ENCODE results near the gene COL10A1. TPM values are rescaled to one million over a fixed set of nuclear protein-coding genes. Genes with fewer than 3 reads are reported as not detected.

COL10A1 gene
- total RNA-seq, 1 donor from 2014 or later, result not detected

DNA sequence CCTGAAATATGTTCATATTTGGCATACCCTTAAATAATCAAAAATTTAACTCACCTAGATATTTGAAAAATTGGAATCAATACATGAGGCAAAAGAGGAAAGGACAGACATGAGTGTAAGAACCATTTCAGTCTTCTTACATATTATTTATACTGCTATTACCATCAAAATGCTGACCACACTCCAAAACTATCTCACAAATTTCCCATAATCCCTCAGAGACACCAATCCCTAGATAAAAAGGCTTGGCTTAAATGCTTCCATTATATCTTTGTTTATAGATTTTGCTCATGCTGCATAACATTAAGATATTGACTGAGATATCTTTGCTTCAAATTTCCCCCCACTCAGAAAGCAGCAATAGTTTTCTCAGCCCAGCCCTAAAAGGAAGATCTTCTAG, 37.0 kb downstream of the COL10A1 start:
- H3K4me1 Mint-ChIP-seq (ENCODE audit: low read depth), result no peaks in the 10 kb centered on the region
- no peak for DNase-seq (ENCODE audit: low spot score, unreplicated experiment)
- TF ChIP-seq, protein P1, sequence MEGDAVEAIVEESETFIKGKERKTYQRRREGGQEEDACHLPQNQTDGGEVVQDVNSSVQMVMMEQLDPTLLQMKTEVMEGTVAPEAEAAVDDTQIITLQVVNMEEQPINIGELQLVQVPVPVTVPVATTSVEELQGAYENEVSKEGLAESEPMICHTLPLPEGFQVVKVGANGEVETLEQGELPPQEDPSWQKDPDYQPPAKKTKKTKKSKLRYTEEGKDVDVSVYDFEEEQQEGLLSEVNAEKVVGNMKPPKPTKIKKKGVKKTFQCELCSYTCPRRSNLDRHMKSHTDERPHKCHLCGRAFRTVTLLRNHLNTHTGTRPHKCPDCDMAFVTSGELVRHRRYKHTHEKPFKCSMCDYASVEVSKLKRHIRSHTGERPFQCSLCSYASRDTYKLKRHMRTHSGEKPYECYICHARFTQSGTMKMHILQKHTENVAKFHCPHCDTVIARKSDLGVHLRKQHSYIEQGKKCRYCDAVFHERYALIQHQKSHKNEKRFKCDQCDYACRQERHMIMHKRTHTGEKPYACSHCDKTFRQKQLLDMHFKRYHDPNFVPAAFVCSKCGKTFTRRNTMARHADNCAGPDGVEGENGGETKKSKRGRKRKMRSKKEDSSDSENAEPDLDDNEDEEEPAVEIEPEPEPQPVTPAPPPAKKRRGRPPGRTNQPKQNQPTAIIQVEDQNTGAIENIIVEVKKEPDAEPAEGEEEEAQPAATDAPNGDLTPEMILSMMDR (IDR thresholded peaks at IDR 0.05; ENCODE audit: unreplicated experiment), result no peak
- H3K9me3 Mint-ChIP-seq (ENCODE audit: low read depth), result peaks cover 2% of the 10 kb centered on the region
- no peak overlapping the region for H3K4me3 Mint-ChIP-seq (ENCODE audit: low read depth)
- no peaks in the 10 kb centered on the region for H3K36me3 Mint-ChIP-seq (ENCODE audit: insufficient read depth)
- no peak overlapping the region for H3K27ac Mint-ChIP-seq
- H3K27me3 Mint-ChIP-seq, result no peaks in the 10 kb centered on the region

DNA sequence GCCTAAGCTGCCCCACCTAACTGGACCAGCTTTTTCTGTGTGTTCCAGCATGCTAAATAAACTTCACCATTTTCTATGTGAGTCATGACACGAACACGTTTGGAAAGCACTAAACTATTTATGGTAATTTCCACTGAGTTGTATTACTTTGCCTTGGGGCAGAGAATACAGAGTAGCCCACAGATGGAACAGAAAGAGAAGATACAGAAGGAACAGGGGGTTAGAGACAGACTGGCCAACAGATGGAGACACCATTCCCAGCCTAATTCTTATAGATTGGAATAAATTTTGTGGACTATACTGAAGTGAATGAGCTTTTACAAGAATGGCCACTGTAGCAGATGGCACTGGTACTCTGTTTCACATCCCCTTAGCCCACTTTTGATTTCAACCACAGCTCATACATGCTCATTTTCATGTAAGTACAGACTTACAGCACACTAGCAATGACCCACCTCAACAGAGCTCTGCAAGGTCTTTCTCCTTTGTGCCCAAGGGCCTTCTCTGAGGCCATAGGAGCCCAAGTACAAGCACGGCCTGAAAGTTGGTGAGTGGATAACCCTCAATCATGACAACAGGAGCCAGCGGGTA, 38.4 kb downstream of the COL10A1 start:
- Mint-ChIP-seq H3K27me3 (peaks cover 4% of the 10 kb centered on the region), H3K9me3 (ENCODE audit: low read depth) (peaks cover 2% of the 10 kb centered on the region), H3K4me1 (ENCODE audit: low read depth) (peaks cover 1% of the 10 kb centered on the region), H3K27ac (no peak overlapping the region), H3K36me3 (ENCODE audit: insufficient read depth) (no peaks in the 10 kb centered on the region), H3K4me3 (ENCODE audit: low read depth) (no peak overlapping the region)
- DNase-seq (ENCODE audit: low spot score, unreplicated experiment), result no peak
- TF ChIP-seq, protein P1 (IDR thresholded peaks at IDR 0.05; ENCODE audit: unreplicated experiment), result no peak

DNA sequence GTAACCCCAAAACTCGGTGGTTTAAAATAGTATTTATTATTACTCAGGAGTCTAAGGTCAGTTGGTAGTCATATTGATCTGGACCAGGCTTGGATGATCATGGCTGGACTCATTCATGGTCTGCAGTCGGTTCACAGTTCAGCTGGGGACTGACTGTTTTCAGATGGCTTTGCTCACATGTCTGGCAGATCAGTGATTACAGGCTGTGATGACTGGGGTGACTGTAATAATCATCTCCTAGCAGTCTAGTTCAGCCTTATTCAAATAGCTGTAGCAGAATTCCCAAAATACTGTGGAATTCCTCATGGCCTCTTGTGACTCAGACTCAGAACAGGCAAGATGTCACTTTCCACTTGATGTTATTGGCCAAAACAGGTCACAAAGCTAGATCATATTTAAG, 41.6 kb downstream of the COL10A1 start:
- no peak for DNase-seq (ENCODE audit: low spot score, unreplicated experiment)
- Mint-ChIP-seq H3K27ac (no peak overlapping the region), H3K36me3 (ENCODE audit: insufficient read depth) (no peaks in the 10 kb centered on the region), H3K9me3 (ENCODE audit: low read depth) (no peaks in the 10 kb centered on the region), H3K4me1 (ENCODE audit: low read depth) (peaks cover 1% of the 10 kb centered on the region), H3K4me3 (ENCODE audit: low read depth) (no peak overlapping the region), H3K27me3 (peaks cover 4% of the 10 kb centered on the region)
- TF ChIP-seq, protein P1 (IDR thresholded peaks at IDR 0.05; ENCODE audit: unreplicated experiment), result no peak

DNA sequence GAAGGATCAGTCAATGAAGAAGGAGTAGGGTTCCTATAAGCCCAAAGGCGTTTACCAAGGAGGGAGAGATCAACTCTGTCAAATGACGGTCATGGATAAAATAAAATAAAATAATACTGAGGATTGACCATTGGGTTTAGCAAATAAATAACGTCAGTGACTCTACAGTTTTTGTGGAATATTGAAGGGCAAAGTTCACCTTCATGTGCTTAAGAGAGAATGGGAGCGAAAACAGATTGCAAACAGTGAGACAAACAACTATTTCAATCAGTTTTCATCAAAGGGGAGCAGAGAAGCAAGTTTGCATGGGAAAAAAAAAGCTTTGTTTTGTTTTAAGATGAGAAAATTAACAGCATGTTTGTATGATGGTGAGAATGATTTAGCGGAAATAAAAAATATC, 42.9 kb downstream of the COL10A1 start:
- TF ChIP-seq, protein P1 (IDR thresholded peaks at IDR 0.05; ENCODE audit: unreplicated experiment), result no peak
- H3K27me3 Mint-ChIP-seq, result peaks cover 4% of the 10 kb centered on the region
- H3K4me3 Mint-ChIP-seq (ENCODE audit: low read depth), result no peak overlapping the region
- no peaks in the 10 kb centered on the region for H3K36me3 Mint-ChIP-seq (ENCODE audit: insufficient read depth)
- no peak overlapping the region for H3K27ac Mint-ChIP-seq
- DNase-seq (ENCODE audit: low spot score, unreplicated experiment), result no peak
- H3K4me1 Mint-ChIP-seq (ENCODE audit: low read depth), result peaks cover 1% of the 10 kb centered on the region
- no peaks in the 10 kb centered on the region for H3K9me3 Mint-ChIP-seq (ENCODE audit: low read depth)

DNA sequence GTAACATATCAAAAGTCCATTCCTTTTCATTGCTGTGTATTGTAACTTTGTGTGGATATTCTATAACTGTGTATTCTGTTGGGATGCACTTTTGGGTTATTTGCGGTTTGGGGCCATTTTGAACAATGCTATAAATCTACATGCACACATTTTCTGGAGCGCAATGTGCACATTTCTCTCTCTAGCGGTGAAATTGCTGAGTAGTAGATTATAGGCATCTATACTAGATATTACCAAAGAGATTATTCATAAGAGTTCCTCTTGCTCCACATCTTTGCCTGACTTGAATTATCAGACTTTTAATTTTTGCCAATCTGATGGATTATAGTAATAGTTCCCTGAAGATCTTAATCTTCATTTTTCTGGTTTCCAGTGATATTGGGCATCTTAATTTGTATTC, 47.0 kb downstream of the COL10A1 start:
- no peak for DNase-seq (ENCODE audit: low spot score, unreplicated experiment)
- TF ChIP-seq, protein P1 (IDR thresholded peaks at IDR 0.05; ENCODE audit: unreplicated experiment), result no peak
- H3K9me3 Mint-ChIP-seq (ENCODE audit: low read depth), result no peaks in the 10 kb centered on the region
- H3K27me3 Mint-ChIP-seq, result peaks cover 7% of the 10 kb centered on the region
- H3K27ac Mint-ChIP-seq, result no peak overlapping the region
- no peaks in the 10 kb centered on the region for H3K36me3 Mint-ChIP-seq (ENCODE audit: insufficient read depth)
- peaks cover 6% of the 10 kb centered on the region for H3K4me1 Mint-ChIP-seq (ENCODE audit: low read depth)
- no peak overlapping the region for H3K4me3 Mint-ChIP-seq (ENCODE audit: low read depth)

All from progenitor cell of endocrine pancreas (in vitro differentiated cells).